Mammary epithelial cell (primary cell): ENCODE results near the gene UBA5.

ENCODE experiments used
- CTCF ChIP-seq, 2 donors: IDR thresholded peaks in 1 of 2; conservative IDR thresholded peaks in 1 of 2; 2 replicates each; pipeline ENCODE4 v1.5.1; 2011 to 2012; ENCODE audit warnings: inconsistent platforms in 2 of 2, low read length in 2 of 2, mild to moderate bottlenecking in 2 of 2, control low read depth in 1 of 2, low read depth in 1 of 2; ENCODE audit not compliant: insufficient read depth in 1 of 2; ENCODE audit errors: extremely low read depth in 1 of 2
- EZH2 ChIP-seq: IDR thresholded peaks from 2 replicates; pipeline ENCODE4 v1.6.1; 2012; ENCODE audit warnings: low read length, inconsistent platforms, borderline replicate concordance

GRCh38 chr3:132654721-132655120, 5.4 kb upstream of the UBA5 start:
- TF ChIP-seq CTCF (conservative IDR thresholded peaks at IDR 0.05 in 1 of 2, IDR thresholded peaks at IDR 0.05 in 1 of 2; ENCODE audit: extremely low read depth in 1 of 2, insufficient read depth in 1 of 2, low read depth in 1 of 2, low read length in 2 of 2), result no peak
- no peak for TF ChIP-seq EZH2
